ENCODE data around the gene DPP9.
A peak's percentile ranks its signal among the peaks of the same experiment; 100 is the strongest.
"Not testable (repeated sequence)": the region's sequence is repeated elsewhere in the genome, so short reads cannot be mapped to it uniquely, and the experiment has no call there.

Gene DPP9

GRCh38 chr19:4749870-4750590, 26.4 kb upstream of the DPP9 start:
- Mint-ChIP-seq H3K4me3 (no peak overlapping the region), H3K27me3 (peaks cover 39 to 50% of the 10 kb centered on the region in 2 donors), H3K4me1 (ENCODE audit: low read depth in 2 of 2) (no peaks in the 10 kb centered on the region), H3K9me3 (no peaks in the 10 kb centered on the region), H3K36me3 (ENCODE audit: insufficient read depth) (no peaks in the 10 kb centered on the region), H3K27ac (no peak overlapping the region)
- ATAC-seq (replicated peaks) (no peak), DNase-seq (no peak)

DNA sequence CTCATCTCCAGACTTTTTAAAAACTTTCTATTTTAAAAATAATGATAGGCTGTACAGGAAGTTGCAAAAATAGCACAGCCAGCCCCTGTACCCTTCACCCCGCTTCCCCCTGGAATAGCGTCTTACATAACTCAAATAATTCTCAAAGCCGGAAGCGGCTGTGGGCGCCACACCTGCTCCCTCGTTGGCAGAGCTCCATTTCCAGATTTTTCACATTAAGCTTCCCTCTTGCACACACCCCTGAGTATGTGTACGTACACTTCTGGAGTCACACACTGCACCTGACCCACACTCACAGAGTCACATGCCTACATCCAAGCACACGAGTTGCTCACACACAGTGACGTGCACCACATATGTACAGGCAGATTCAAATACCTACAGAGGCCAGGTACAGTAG, 24.9 kb upstream of the DPP9 start:
- Mint-ChIP-seq H3K9me3 (no peaks in the 10 kb centered on the region), H3K36me3 (ENCODE audit: insufficient read depth) (no peaks in the 10 kb centered on the region)
- no peak for ATAC-seq (replicated peaks)

DNA sequence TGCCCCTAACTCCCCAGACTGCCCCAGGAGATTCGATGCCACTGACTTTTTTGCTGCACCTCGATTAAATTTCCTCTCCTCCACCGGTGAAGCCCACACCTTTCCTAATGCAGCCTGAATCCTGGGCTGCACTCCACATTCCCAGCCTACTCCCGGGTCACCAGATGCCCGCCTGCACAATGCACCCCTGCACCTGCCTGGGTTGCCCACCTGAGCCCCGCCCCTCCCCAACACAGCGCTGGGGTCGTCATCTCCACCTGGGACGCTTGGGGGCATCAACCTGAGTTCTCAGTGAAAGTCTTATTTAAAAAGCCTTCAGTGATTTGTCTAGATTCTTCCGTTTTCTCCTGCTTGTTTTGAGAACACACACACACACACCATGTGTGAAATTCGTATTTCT, 24.5 kb upstream of the DPP9 start:
- DNase-seq, result no peak
- Mint-ChIP-seq H3K4me1 (ENCODE audit: low read depth in 2 of 2) (no peaks in the 10 kb centered on the region), H3K4me3 (no peak overlapping the region), H3K27me3 (peaks cover 44 to 50% of the 10 kb centered on the region in 2 donors), H3K9me3 (no peaks in the 10 kb centered on the region), H3K27ac (no peak overlapping the region), H3K36me3 (ENCODE audit: insufficient read depth) (no peaks in the 10 kb centered on the region)
- ATAC-seq (replicated peaks), result no peak

More for the DNA sequence above, 24.9 kb upstream of the DPP9 start:
- Mint-ChIP-seq H3K27ac (no peak overlapping the region), H3K27me3 (peaks cover 40 to 50% of the 10 kb centered on the region in 2 donors), H3K4me1 (ENCODE audit: low read depth in 2 of 2) (no peaks in the 10 kb centered on the region), H3K4me3 (no peak overlapping the region)
- no peak for DNase-seq

GRCh38 chr19:4745986-4746385, 22.3 kb upstream of the DPP9 start:
- peaks cover 50 to 57% of the 10 kb centered on the region in 2 donors for H3K27me3 Mint-ChIP-seq
- DNase-seq, result no peak
- no peaks in the 10 kb centered on the region for H3K36me3 Mint-ChIP-seq (ENCODE audit: insufficient read depth)
- no peaks in the 10 kb centered on the region for H3K9me3 Mint-ChIP-seq
- no peak overlapping the region for H3K27ac Mint-ChIP-seq
- no peak for ATAC-seq (replicated peaks)
- H3K4me3 Mint-ChIP-seq, result no peak overlapping the region
- no peaks in the 10 kb centered on the region for H3K4me1 Mint-ChIP-seq (ENCODE audit: low read depth in 2 of 2)

DNA sequence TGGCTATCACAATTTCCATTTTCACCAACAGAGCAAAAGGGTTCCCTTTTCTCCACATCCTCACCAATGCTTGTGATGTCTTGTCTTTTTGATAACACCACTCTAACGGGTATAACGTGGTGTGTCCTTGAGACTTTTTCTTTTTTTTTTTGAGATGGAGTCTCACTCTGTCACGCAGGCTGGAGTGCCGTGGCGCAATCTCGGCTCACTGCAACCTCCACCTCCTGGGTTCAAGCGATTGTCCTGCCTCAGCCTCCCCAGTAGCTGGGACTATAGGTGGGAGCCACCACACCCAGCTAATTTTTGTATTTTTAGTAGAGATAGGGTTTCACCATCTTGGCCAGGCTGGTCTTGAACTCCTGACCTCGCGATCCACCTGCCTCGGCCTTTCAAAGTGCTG, 21.5 kb upstream of the DPP9 start:
- not testable (repeated sequence) for H3K9me3 Mint-ChIP-seq; ATAC-seq (replicated peaks); H3K4me3 Mint-ChIP-seq; DNase-seq; H3K36me3 Mint-ChIP-seq (ENCODE audit: insufficient read depth); H3K27ac Mint-ChIP-seq; H3K4me1 Mint-ChIP-seq (ENCODE audit: low read depth in 2 of 2)
- H3K27me3 Mint-ChIP-seq, result peaks cover 47 to 55% of the 10 kb centered on the region in 2 donors

- Mint-ChIP-seq H3K4me3 (no peak overlapping the region), H3K27me3 (peaks cover 41 to 49% of the 10 kb centered on the region in 2 donors), H3K9me3 (no peaks in the 10 kb centered on the region), H3K4me1 (ENCODE audit: low read depth in 2 of 2) (no peaks in the 10 kb centered on the region), H3K36me3 (ENCODE audit: insufficient read depth) (no peaks in the 10 kb centered on the region), H3K27ac (no peak overlapping the region)
- ATAC-seq (replicated peaks), result no peak
- DNase-seq, result no peak
These were observed 21.0 kb upstream of the DPP9 start for GRCh38 chr19:4744451-4745174.

DNA sequence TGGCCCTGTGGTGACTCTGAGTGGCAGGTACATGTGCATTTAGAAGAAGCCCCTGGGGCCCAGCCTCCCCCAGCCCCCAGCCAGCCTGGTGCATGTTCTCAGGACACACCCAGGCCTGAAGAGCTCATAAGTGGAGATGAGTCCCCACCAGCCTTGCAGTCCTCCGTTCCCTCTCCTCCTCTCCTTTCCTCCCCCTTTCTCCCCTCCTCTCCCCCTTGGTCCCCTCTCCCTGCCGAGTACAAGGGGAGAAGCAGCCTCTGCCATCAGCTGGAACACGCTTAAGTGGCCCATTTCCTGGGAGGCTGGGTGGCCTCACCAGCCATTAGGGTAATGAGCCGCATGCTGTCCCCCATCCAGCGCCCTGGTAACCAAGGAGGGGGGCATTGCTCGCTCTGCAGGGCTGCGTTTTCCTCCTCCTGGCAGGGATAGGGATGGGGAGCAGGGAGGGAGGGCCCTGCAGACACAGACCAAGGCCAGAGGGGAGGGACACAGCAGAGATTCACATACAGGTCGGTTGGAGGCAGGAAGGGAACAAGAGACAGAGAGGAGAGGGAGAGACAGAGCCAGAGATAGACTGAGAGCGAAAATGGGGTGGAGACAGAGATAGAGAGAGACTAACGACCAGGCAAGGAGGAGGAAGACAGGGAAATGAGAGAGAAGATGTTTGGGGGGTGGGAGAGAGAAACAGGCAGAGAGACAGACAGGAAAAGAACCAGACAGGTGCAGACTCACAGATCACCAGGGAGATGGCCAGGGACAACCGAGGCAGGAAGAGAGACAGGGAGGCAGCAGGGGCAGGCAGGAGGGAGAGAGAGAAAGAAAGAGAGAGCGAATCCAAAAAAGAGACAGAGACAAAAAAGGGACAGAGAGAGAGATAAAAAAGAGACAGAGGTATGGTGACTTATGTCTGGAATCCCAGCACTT, 19.3 kb upstream of the DPP9 start:
- peaks cover 33 to 39% of the 10 kb centered on the region in 2 donors for H3K27me3 Mint-ChIP-seq
- no peak overlapping the region for H3K4me3 Mint-ChIP-seq
- no peaks in the 10 kb centered on the region for H3K36me3 Mint-ChIP-seq (ENCODE audit: insufficient read depth)
- H3K27ac Mint-ChIP-seq, result no peak overlapping the region
- no peaks in the 10 kb centered on the region for H3K9me3 Mint-ChIP-seq
- no peak for DNase-seq
- no peak for ATAC-seq (replicated peaks)
- no peaks in the 10 kb centered on the region for H3K4me1 Mint-ChIP-seq (ENCODE audit: low read depth in 2 of 2)

GRCh38 chr19:4740092-4740491, 16.4 kb upstream of the DPP9 start:
- DNase-seq, result no peak
- Mint-ChIP-seq H3K27me3 (peaks cover 18 to 32% of the 10 kb centered on the region in 2 donors), H3K27ac (no peak overlapping the region), H3K4me1 (ENCODE audit: low read depth in 2 of 2) (no peaks in the 10 kb centered on the region), H3K4me3 (no peak overlapping the region), H3K36me3 (ENCODE audit: insufficient read depth) (no peaks in the 10 kb centered on the region), H3K9me3 (no peaks in the 10 kb centered on the region)
- ATAC-seq (replicated peaks), result no peak

DNA sequence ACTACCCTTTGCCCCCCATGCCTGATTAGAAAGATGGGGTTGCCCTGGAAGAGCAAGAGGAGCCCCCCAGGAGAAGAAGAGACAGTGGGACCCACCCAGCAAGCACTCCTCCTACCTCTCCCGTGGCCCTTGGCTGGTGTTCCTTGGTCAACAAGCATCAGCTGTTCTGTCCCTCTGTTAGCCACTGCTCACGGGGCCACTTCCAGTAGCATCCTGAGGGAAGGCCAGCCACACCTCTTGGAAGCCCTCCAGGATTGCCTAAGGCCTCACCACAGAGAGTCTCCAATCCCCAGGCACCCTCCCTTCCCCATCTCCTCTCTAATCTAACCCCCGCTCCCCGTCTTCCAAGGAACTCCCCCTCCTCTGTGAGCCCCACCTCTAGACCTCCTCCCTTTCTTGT, 15.1 kb upstream of the DPP9 start:
- Mint-ChIP-seq H3K9me3 (no peaks in the 10 kb centered on the region), H3K4me3 (no peak overlapping the region), H3K27ac (no peak overlapping the region), H3K27me3 (peaks cover 21 to 39% of the 10 kb centered on the region in 2 donors), H3K36me3 (ENCODE audit: insufficient read depth) (no peaks in the 10 kb centered on the region), H3K4me1 (ENCODE audit: low read depth in 2 of 2) (no peaks in the 10 kb centered on the region)
- no peak for DNase-seq
- no peak for ATAC-seq (replicated peaks)

DNA sequence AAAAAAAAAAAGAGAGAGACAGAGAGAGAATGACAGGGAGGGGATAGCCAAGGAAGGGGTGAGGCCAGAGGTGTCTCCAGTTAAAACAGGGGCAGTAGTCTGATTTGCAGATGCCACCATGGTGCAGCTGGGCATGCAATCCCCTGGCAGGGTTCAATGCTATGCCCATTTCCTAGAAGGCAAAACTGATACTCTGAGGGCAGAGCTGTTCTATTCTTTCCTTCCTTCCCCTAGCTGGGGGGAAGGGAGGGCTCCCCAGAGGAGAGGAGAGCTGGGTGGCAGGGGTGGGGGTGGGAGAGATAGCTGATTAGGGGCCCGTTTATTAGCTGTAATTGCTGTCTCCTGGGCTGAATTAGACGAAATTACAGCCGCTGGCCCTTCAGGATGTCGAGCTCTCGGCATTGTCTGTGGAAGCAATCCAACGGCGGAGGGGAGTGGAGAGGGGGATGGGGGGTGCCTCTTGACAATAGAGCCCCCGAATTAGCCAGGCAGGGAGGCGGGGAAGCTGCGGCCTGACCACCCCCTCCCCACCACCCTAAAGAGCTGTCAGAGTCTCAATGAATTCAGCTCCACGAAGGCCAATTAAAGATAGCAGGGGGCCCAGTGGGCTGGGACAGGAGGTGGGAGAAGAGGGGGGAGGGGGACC, 14.4 kb upstream of the DPP9 start:
- DNase-seq, result no peak
- Mint-ChIP-seq H3K4me1 (ENCODE audit: low read depth in 2 of 2) (no peaks in the 10 kb centered on the region), H3K27ac (no peak overlapping the region), H3K9me3 (no peaks in the 10 kb centered on the region), H3K4me3 (no peak overlapping the region), H3K36me3 (ENCODE audit: insufficient read depth) (no peaks in the 10 kb centered on the region), H3K27me3 (peaks cover 19 to 38% of the 10 kb centered on the region in 2 donors)
- no peak for ATAC-seq (replicated peaks)

GRCh38 chr19:4733755-4734345, 10.2 kb upstream of the DPP9 start:
- Mint-ChIP-seq H3K4me1 (ENCODE audit: low read depth in 2 of 2) (peaks cover 8 to 10% of the 10 kb centered on the region in 2 donors), H3K27ac (no peak overlapping the region), H3K4me3 (no peak overlapping the region), H3K9me3 (no peaks in the 10 kb centered on the region), H3K36me3 (ENCODE audit: insufficient read depth) (no peaks in the 10 kb centered on the region), H3K27me3 (peaks cover 7 to 37% of the 10 kb centered on the region in 2 donors)
- ATAC-seq (replicated peaks) (no peak), DNase-seq (no peak)

- Mint-ChIP-seq H3K4me3 (no peak overlapping the region), H3K27me3 (peaks cover 7 to 25% of the 10 kb centered on the region in 2 donors), H3K27ac (no peak overlapping the region), H3K4me1 (ENCODE audit: low read depth in 2 of 2) (peaks cover 8 to 10% of the 10 kb centered on the region in 2 donors), H3K36me3 (ENCODE audit: insufficient read depth) (no peaks in the 10 kb centered on the region), H3K9me3 (no peaks in the 10 kb centered on the region)
- ATAC-seq (replicated peaks) (peak; percentile 95), DNase-seq (peak; percentile 28 to 37 (median 36))
These were observed 9.1 kb upstream of the DPP9 start for GRCh38 chr19:4732680-4733114.
